Adrenal gland (tissue), 12 donors: ENCODE results near the gene MAP3K7CL. TPM values are rescaled to one million over a fixed set of nuclear protein-coding genes. Genes with fewer than 3 reads are reported as not detected.
A peak's percentile ranks its signal among the peaks of the same experiment; 100 is the strongest.

Experiments
- DNase-seq, 7 donors: peaks; one replicate each; pipeline ENCODE4 v3.0.0-alpha.2; 2019 to 2020
- H3K27ac ChIP-seq, 5 donors: fragments of 200-600 bp; sonication (generic) in 4 of 5; 1 replicate in 3 of 5; 2 replicates in 2 of 5; pipeline versions ENCODE4 v1.5.1 to v1.8.0; 2016 to 2020; ENCODE audit warnings: mild to moderate bottlenecking in 1 of 5
- H3K27me3 ChIP-seq: fragments of 200-600 bp; 2 replicates; pipeline ENCODE4 v1.8.0; 2021
- H3K36me3 ChIP-seq, 2 donors: fragments of 200-600 bp; replicated peaks in 1 of 2; 1 replicate in 1 of 2; 2 replicates in 1 of 2; pipeline versions ENCODE4 v1.5.1 to v1.8.0; 2018 to 2022
- H3K4me1 ChIP-seq, 2 donors: fragments of 200-600 bp; replicated peaks in 1 of 2; 1 replicate in 1 of 2; 2 replicates in 1 of 2; pipeline versions ENCODE4 v1.5.1 to v1.8.0; 2018 to 2021
- H3K4me3 ChIP-seq, 4 donors: fragments of 200-600 bp; sonication (generic) in 3 of 4; one replicate each; pipeline ENCODE4 v1.5.1; 2016 to 2018
- H3K9me3 ChIP-seq, 3 donors: fragments of 200-600 bp; sonication (generic) in 1 of 3; replicated peaks in 1 of 3; 1 replicate in 2 of 3; 2 replicates in 1 of 3; pipeline versions ENCODE4 v1.5.1 to v1.8.0; 2016 to 2021
- CTCF ChIP-seq, 6 experiments: fragments of 450-650 bp in 4 of 6; fragments of 200-600 bp in 2 of 6; sonication (generic) in 1 of 6; IDR thresholded peaks; 1 replicate in 5 of 6; 2 replicates in 1 of 6; pipeline versions ENCODE4 v1.5.1 to v1.8.0; 2016 to 2021; ENCODE audit warnings: antibody characterized with exemption in 6 of 6, mild to moderate bottlenecking in 2 of 6, moderate library complexity in 1 of 6
- POLR2A ChIP-seq, 2 donors: fragments of 450-650 bp; IDR thresholded peaks; one replicate each; pipeline ENCODE4 v1.6.1; 2017; ENCODE audit warnings: antibody characterized with exemption in 2 of 2, mild to moderate bottlenecking in 2 of 2, moderate library complexity in 1 of 2
- WGBS, 4 donors: extraction: QIAGEN DNeasy Blood & Tissue Kit in 2 of 4; methylation state at CpG; one replicate each; pipeline versions ENCODE4 v1.1.5 to v1.1.7; 2013 to 2017; 5-methylcytosine and 5-hydroxymethylcytosine counted together
- intact Hi-C, 2 donors: fragments of 100-400 bp; cut with DNase I; formaldehyde crosslinking; loops; one replicate each; pipeline versions ENCODE4 v1.14.1 to v1.15.0; 2022 to 2023
- polyA plus RNA-seq, 3 donors: library from polyadenylated mRNA; stranded (reverse); fragments of 200-250 nt in 2 of 3; fragments of 350-450 nt in 1 of 3; fragmentation: Illumina TruSeq in 1 of 3; extraction: RNeasy Lipid Tissue Mini Kit (QIAGEN cat#74804) in 1 of 3; gene quantifications; one replicate each; pipeline ENCODE4 v1.2.3, GENCODE V29; 2013 to 2014
- total RNA-seq, 9 donors: library from RNA; depleted of rRNA in 4 of 9; stranded (reverse); fragments of >200 nt in 4 of 9; fragments of 120-200 nt in 1 of 9; fragmentation: NEBNext Ultra II Directional in 1 of 9; extraction: Animal tissue kit (Norgen Biotek cat#: 25700) in 1 of 9; gene quantifications; one replicate each; pipeline versions ENCODE4 v1.1.0 to v1.2.4, GENCODE V29; 2013 to 2023
- donor health status: healthy with polysubstance abuse.
- donor health status: Bipolar disorder and iron deficiency.
- donor health status: DM: yes; HTN: yes; CAD: no.
- donor health status: DM: no; HTN: no; CAD: no.
- donor health status: DM: no; HTN: no; CAD: no.
- donor health status: DM: yes; HTN: yes; CAD: no.

The MAP3K7CL gene
- total and polyA plus RNA-seq, 12 donors, result 3.6 to 29.5 (median 16.9) TPM

GRCh38 chr21:29154270-29154669 is 23.8 kb downstream of the MAP3K7CL start:
- Histone ChIP-seq H3K27me3 (no peaks in the 10 kb centered on the region), H3K4me1 (peaks cover 6% of the 10 kb centered on the region in 2 donors), H3K9me3 (no peaks in the 10 kb centered on the region), H3K27ac (no peak overlapping the region), H3K4me3 (no peak overlapping the region), H3K36me3 (no peaks in the 10 kb centered on the region)
- TF ChIP-seq CTCF (IDR thresholded peaks at IDR 0.05) (no peak), POLR2A (IDR thresholded peaks at IDR 0.05) (no peak)
- no peak for DNase-seq
- WGBS, 4 donors, result 89 to 95% (median 92%) methylated on average over 3 of the region's 3 CpGs
- intact Hi-C loops, result loop anchor here (5.0 to 10.0 kb wide), 3 partner anchors 57 to 201 kb away; no protein-coding TSS in a partner anchor

- TF ChIP-seq CTCF (IDR thresholded peaks at IDR 0.05), result no peak
- no peak for TF ChIP-seq POLR2A (IDR thresholded peaks at IDR 0.05)
- peak in 2 of 7 donors; percentile 23 to 33 for DNase-seq
- no peaks in the 10 kb centered on the region for H3K9me3 ChIP-seq
- peak overlapping the region in 1 of 5 donors; percentile 52 for H3K27ac ChIP-seq
- H3K27me3 ChIP-seq, result no peaks in the 10 kb centered on the region
- no peaks in the 10 kb centered on the region for H3K36me3 ChIP-seq
- intact Hi-C loops, result loop anchor here in 1 of 2 donors (10.0 kb wide), 2 partner anchors 61 to 199 kb away; no protein-coding TSS in a partner anchor
- peaks cover 6% of the 10 kb centered on the region in 2 donors for H3K4me1 ChIP-seq
- WGBS, 4 donors, result 60 to 73% (median 69%) methylated on average over 25 of the region's 25 CpGs
- peak overlapping the region in 1 of 4 donors; percentile 31 for H3K4me3 ChIP-seq
Measured at GRCh38 chr21:29155118-29155932, 24.9 kb downstream of the MAP3K7CL start.

GRCh38 chr21:29155933-29156260 is 25.5 kb downstream of the MAP3K7CL start:
- H3K36me3 ChIP-seq, result no peaks in the 10 kb centered on the region
- H3K4me1 ChIP-seq, result peaks cover 6% of the 10 kb centered on the region in 2 donors
- H3K27me3 ChIP-seq, result no peaks in the 10 kb centered on the region
- no peak overlapping the region for H3K27ac ChIP-seq
- no peaks in the 10 kb centered on the region for H3K9me3 ChIP-seq
- no peak for TF ChIP-seq POLR2A (IDR thresholded peaks at IDR 0.05)
- no peak for TF ChIP-seq CTCF (IDR thresholded peaks at IDR 0.05)
- intact Hi-C loops, result loop anchor here in 1 of 2 donors (10.0 kb wide), 2 partner anchors 61 to 199 kb away; no protein-coding TSS in a partner anchor
- WGBS, 4 donors, result 92 to 100% (median 96%) methylated on average over 2 of the region's 2 CpGs
- DNase-seq, result no peak
- H3K4me3 ChIP-seq, result peak overlapping the region in 1 of 4 donors; percentile 31

GRCh38 chr21:29157080-29157479 is 26.6 kb downstream of the MAP3K7CL start:
- no peaks in the 10 kb centered on the region for H3K27me3 ChIP-seq
- H3K9me3 ChIP-seq, result no peaks in the 10 kb centered on the region
- DNase-seq, result no peak
- no peak overlapping the region for H3K4me3 ChIP-seq
- 77 to 86% (median 82%) methylated on average over 2 of the region's 2 CpGs for WGBS, 4 donors
- intact Hi-C loops, result loop anchor here in 1 of 2 donors (10.0 kb wide), 2 partner anchors 62 to 198 kb away; no protein-coding TSS in a partner anchor
- H3K36me3 ChIP-seq, result no peaks in the 10 kb centered on the region
- peaks cover 6% of the 10 kb centered on the region in 2 donors for H3K4me1 ChIP-seq
- TF ChIP-seq POLR2A (IDR thresholded peaks at IDR 0.05), result no peak
- TF ChIP-seq CTCF (IDR thresholded peaks at IDR 0.05), result no peak
- H3K27ac ChIP-seq, result no peak overlapping the region
